Astrocyte (in vitro differentiated cells and primary cell): ENCODE data around the gene ANXA1. TPM values are rescaled to one million over a fixed set of nuclear protein-coding genes. Genes with fewer than 3 reads are reported as not detected.

Source experiments
- DNase-seq: peaks from one replicate; pipeline ENCODE4 v3.0.0-alpha.2; 2010; ENCODE audit warnings: low read depth
- FAIRE-seq: peaks from 2 replicates; lab custom pipeline; 2011; peaks lifted over from hg19 to GRCh38; lab: Jason Lieb, UNC
- H2AFZ ChIP-seq: 2 replicates; pipeline ENCODE4 v1.6.0; 2012; ENCODE audit warnings: low read depth, low read length, inconsistent platforms
- H3K27ac ChIP-seq: 2 replicates; pipeline ENCODE4 v1.5.1; 2011; ENCODE audit warnings: low read depth, low read length, inconsistent platforms
- H3K27me3 ChIP-seq: 2 replicates; pipeline ENCODE4 v1.6.0; 2011; ENCODE audit warnings: low read length, inconsistent platforms; ENCODE audit not compliant: insufficient read depth
- H3K36me3 ChIP-seq: 2 replicates; pipeline ENCODE4 v1.5.1; 2011; ENCODE audit warnings: low read length, inconsistent platforms; ENCODE audit not compliant: insufficient read depth
- H3K4me1 ChIP-seq: 2 replicates; pipeline ENCODE4 v1.5.1; 2011; ENCODE audit warnings: low read length, inconsistent platforms; ENCODE audit not compliant: insufficient read depth
- H3K4me2 ChIP-seq: 2 replicates; pipeline ENCODE4 v1.6.0; 2012; ENCODE audit warnings: low read length, inconsistent platforms
- H3K4me3 ChIP-seq: 2 replicates; pipeline ENCODE4 v1.5.1; 2011; ENCODE audit warnings: low read depth, mild to moderate bottlenecking, low read length, inconsistent platforms; ENCODE audit not compliant: insufficient read depth
- H3K79me2 ChIP-seq: 2 replicates; pipeline ENCODE4 v1.6.0; 2012; ENCODE audit warnings: mild to moderate bottlenecking, low read length, inconsistent platforms; ENCODE audit not compliant: insufficient read depth
- H3K9ac ChIP-seq: 2 replicates; pipeline ENCODE4 v1.6.0; 2012; ENCODE audit warnings: mild to moderate bottlenecking, low read length, inconsistent platforms
- H3K9me3 ChIP-seq: 2 replicates; pipeline ENCODE4 v1.5.1; 2012; ENCODE audit warnings: low read depth, mild to moderate bottlenecking, low read length, inconsistent platforms; ENCODE audit not compliant: insufficient read depth
- H4K20me1 ChIP-seq: 2 replicates; pipeline ENCODE4 v1.6.0; 2012; ENCODE audit warnings: low read length, inconsistent platforms; ENCODE audit not compliant: insufficient read depth
- H3K27ac Mint-ChIP-seq: one replicate; pipeline ENCODE4 v1.8.0; 2021; ENCODE audit warnings: mild to moderate bottlenecking, mixed read lengths; ENCODE audit not compliant: unreplicated experiment
- H3K27me3 Mint-ChIP-seq: one replicate; pipeline ENCODE4 v1.8.0; 2021; ENCODE audit warnings: low read depth, mixed read lengths; ENCODE audit not compliant: unreplicated experiment
- H3K36me3 Mint-ChIP-seq: one replicate; pipeline ENCODE4 v1.8.0; 2021; ENCODE audit warnings: low read depth, mixed read lengths; ENCODE audit not compliant: unreplicated experiment
- H3K4me1 Mint-ChIP-seq: one replicate; pipeline ENCODE4 v1.8.0; 2021; ENCODE audit warnings: low read depth, mixed read lengths; ENCODE audit not compliant: unreplicated experiment
- H3K4me3 Mint-ChIP-seq: one replicate; pipeline ENCODE4 v1.8.0; 2021; ENCODE audit warnings: mild to moderate bottlenecking, moderate library complexity, mixed read lengths; ENCODE audit not compliant: unreplicated experiment
- H3K9me3 Mint-ChIP-seq: one replicate; pipeline ENCODE4 v1.8.0; 2021; ENCODE audit warnings: mild to moderate bottlenecking, mixed read lengths; ENCODE audit not compliant: unreplicated experiment
- EZH2 ChIP-seq: IDR thresholded peaks from 2 replicates; pipeline ENCODE4 v1.6.1; 2012; ENCODE audit warnings: mild to moderate bottlenecking, low read length, inconsistent platforms; ENCODE audit not compliant: insufficient read depth
- total RNA-seq: library from RNA; stranded (reverse); gene quantifications from 2 replicates; pipeline ENCODE4 v1.2.1, GENCODE V29; 2021
- TF ChIP-seq, protein P1 (sequence below): IDR thresholded peaks from 2 replicates; pipeline ENCODE4 v1.5.1; 2011; ENCODE audit warnings: low read depth, mild to moderate bottlenecking, inconsistent platforms, low read length, moderate library complexity; ENCODE audit not compliant: insufficient read depth

The ANXA1 gene
- total RNA-seq, 1 donor from 2014 or later: 637 TPM

DNA sequence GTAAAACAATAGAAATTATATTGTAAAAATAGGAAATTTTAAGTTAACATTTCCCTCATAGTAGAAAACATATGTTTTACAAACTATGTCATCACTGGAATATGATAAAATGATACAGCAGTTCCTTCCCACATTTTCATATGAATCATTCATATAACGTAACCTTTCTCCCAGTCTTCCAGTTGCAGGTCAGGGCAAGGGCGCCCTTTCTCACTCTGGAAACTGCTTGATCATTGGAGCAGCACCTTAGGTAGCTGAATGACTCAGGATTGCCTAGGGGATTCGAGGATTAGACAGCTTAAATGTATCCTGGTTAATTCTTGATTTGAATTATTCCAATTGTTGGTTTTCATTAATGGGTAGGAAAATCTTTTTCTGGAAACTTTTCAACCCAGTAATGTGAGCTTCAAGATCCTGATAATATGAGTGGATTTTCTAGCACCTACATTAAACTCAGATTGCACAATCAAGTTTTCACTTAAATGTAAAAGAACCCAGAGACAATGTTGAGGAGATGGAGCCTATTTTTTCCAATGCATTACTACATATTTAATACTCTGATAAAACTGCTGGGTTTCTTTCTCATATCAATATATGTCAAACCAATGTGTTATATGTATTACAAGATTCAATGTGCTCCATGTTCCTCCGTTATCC is 32.6 kb upstream of the ANXA1 start:
- peak overlapping the region; percentile 61 for H3K27ac ChIP-seq
- H3K79me2 ChIP-seq: no peaks in the 10 kb centered on the region
- H3K27ac Mint-ChIP-seq: peak overlapping the region; percentile 34
- no peak overlapping the region for H3K9ac ChIP-seq
- no peak overlapping the region for H3K4me3 ChIP-seq
- H3K27me3 ChIP-seq: no peaks in the 10 kb centered on the region
- no peaks in the 10 kb centered on the region for H3K36me3 Mint-ChIP-seq
- peak; percentile 79 for DNase-seq
- no peaks in the 10 kb centered on the region for H3K9me3 ChIP-seq
- peaks cover 13% of the 10 kb centered on the region for H3K4me1 ChIP-seq
- H3K4me3 Mint-ChIP-seq: no peak overlapping the region
- H3K27me3 Mint-ChIP-seq: no peaks in the 10 kb centered on the region
- TF ChIP-seq EZH2: no peak
- TF ChIP-seq, protein P1, sequence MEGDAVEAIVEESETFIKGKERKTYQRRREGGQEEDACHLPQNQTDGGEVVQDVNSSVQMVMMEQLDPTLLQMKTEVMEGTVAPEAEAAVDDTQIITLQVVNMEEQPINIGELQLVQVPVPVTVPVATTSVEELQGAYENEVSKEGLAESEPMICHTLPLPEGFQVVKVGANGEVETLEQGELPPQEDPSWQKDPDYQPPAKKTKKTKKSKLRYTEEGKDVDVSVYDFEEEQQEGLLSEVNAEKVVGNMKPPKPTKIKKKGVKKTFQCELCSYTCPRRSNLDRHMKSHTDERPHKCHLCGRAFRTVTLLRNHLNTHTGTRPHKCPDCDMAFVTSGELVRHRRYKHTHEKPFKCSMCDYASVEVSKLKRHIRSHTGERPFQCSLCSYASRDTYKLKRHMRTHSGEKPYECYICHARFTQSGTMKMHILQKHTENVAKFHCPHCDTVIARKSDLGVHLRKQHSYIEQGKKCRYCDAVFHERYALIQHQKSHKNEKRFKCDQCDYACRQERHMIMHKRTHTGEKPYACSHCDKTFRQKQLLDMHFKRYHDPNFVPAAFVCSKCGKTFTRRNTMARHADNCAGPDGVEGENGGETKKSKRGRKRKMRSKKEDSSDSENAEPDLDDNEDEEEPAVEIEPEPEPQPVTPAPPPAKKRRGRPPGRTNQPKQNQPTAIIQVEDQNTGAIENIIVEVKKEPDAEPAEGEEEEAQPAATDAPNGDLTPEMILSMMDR: no peak
- H3K4me2 ChIP-seq: peak overlapping the region; percentile 12
- H3K36me3 ChIP-seq: no peaks in the 10 kb centered on the region
- H2AFZ ChIP-seq: no peak overlapping the region
- peaks cover 29% of the 10 kb centered on the region for H3K4me1 Mint-ChIP-seq
- H4K20me1 ChIP-seq: no peaks in the 10 kb centered on the region
- FAIRE-seq: peak; percentile 65
- H3K9me3 Mint-ChIP-seq: no peaks in the 10 kb centered on the region

DNA sequence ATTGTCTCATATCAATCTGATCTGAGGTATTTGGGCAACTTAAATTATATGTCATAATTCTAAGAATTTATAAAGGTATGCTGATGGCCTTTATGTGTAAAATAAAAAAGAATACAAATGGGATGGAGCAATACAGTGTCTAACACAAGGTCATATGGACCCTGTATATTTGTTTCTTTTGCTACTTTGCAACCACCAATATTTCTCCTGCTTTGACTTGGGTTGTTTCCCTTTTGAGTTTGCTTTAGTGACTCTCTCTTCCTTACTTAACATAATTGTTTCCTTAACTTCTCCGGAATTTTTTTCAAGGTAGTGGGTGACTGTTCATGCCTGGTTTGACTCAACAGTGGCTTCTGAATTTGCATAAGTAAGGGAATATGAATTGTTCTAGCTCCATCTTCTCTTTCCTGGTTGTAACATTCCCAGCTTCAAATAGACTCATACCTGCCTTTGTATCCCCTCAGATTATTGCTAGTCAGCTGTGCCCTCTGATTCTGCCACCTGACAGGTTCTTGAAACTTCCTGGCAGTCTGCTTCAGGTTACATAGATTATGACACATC is 30.2 kb upstream of the ANXA1 start:
- H3K4me3 Mint-ChIP-seq: no peak overlapping the region
- Histone ChIP-seq H3K4me1 (peaks cover 13% of the 10 kb centered on the region), H3K27me3 (no peaks in the 10 kb centered on the region), H3K9ac (no peak overlapping the region), H4K20me1 (no peaks in the 10 kb centered on the region), H3K36me3 (no peaks in the 10 kb centered on the region), H3K79me2 (no peaks in the 10 kb centered on the region), H2AFZ (no peak overlapping the region), H3K27ac (no peak overlapping the region), H3K4me2 (no peak overlapping the region), H3K4me3 (no peak overlapping the region), H3K9me3 (no peaks in the 10 kb centered on the region)
- TF ChIP-seq, protein P1: no peak
- no peak for TF ChIP-seq EZH2
- H3K27me3 Mint-ChIP-seq: no peaks in the 10 kb centered on the region
- no peaks in the 10 kb centered on the region for H3K9me3 Mint-ChIP-seq
- no peak for FAIRE-seq
- no peak overlapping the region for H3K27ac Mint-ChIP-seq
- DNase-seq: no peak
- H3K4me1 Mint-ChIP-seq: peaks cover 16% of the 10 kb centered on the region
- no peaks in the 10 kb centered on the region for H3K36me3 Mint-ChIP-seq

GRCh38 chr9:73125651-73126050 is 26.0 kb upstream of the ANXA1 start:
- no peaks in the 10 kb centered on the region for H3K4me1 Mint-ChIP-seq
- no peaks in the 10 kb centered on the region for H3K4me1 ChIP-seq
- FAIRE-seq: peak; percentile 49

More at GRCh38 chr9:73125651-73126050, 26.0 kb upstream of the ANXA1 start:
- no peak overlapping the region for H3K4me2 ChIP-seq
- DNase-seq: no peak
- H3K4me3 Mint-ChIP-seq: no peak overlapping the region
- no peaks in the 10 kb centered on the region for H3K36me3 ChIP-seq
- H4K20me1 ChIP-seq: no peaks in the 10 kb centered on the region
- no peaks in the 10 kb centered on the region for H3K9me3 ChIP-seq
- H3K27me3 ChIP-seq: no peaks in the 10 kb centered on the region
- no peaks in the 10 kb centered on the region for H3K79me2 ChIP-seq
- H3K9ac ChIP-seq: no peak overlapping the region
- no peaks in the 10 kb centered on the region for H3K36me3 Mint-ChIP-seq
- no peak overlapping the region for H2AFZ ChIP-seq
- no peaks in the 10 kb centered on the region for H3K27me3 Mint-ChIP-seq
- no peak overlapping the region for H3K4me3 ChIP-seq
- TF ChIP-seq EZH2: no peak
- TF ChIP-seq, protein P1: no peak
- no peak overlapping the region for H3K27ac Mint-ChIP-seq
- no peak overlapping the region for H3K27ac ChIP-seq
- no peaks in the 10 kb centered on the region for H3K9me3 Mint-ChIP-seq
